Stimulated activated CD4-positive, alpha-beta T cell treated with anti-CD3 and anti-CD28 coated beads, Interleukin-15, amount 100 ng/mL, for 48 hours (primary cell): Measurements from ENCODE around the gene TJP2.

Experiments
- DNase-seq, 2 donors: peaks; one replicate each; pipeline ENCODE4 v3.0.0-alpha.2; 2020; ENCODE audit warnings: low read depth in 2 of 2

TJP2 gene

DNA sequence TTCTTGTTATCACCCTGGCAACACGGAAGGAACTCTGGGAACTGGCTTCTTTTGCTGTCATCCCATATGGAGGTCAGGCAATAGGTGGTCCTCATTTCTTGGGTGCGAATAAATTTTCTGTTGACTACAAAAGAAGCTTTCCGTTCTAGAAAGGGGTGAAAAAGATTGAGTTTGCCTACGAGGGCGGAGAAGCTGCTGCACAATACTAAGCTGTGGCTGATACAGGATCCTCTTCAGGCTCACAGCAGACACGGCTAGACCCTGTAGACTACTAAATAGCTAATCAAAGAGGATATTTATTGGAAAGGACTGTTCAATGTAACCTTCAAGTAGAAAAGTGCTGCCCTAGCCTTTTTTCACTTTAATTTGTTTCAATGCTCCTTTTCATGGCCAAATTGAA is 58.1 kb downstream of the TJP2 start:
- DNase-seq: no peak

DNA sequence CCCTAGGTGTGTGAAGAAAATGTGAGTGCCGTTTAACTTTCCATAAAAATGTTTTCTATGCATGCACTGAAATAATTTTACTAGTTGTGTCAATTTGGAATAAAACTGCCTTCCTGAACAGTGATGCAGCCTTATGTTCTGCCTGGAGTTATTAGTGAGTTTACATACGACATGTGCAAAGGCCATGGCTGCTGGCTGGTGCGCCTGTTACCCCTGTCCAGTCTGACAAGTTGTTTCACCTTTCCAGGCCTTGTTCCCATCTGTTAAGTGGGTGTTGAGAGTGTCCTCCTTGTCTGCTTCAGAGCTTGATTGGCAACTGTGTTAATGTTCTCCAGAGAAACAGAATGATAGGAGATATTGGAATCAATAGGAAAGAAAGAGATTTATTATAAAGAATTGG is 60.6 kb downstream of the TJP2 start:
- DNase-seq: no peak

DNA sequence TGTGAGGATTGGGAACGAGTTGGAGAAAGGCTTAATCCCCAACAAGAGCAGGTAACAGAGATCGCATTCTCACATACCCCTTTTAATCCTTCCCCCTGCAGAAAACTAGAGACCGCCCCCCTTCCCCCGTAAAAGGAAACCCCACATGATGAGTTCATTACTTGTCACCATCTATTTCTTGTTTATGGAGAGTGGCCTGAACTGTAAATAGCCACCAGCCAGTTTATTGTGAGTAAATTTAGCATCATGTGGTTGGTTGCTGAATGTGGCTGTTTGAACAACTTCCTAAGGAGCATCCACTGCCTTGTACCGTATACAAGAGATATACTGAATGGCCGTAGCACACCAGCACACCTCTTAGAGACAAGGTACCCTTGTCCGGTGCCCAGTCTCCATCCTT is 62.1 kb downstream of the TJP2 start:
- no peak for DNase-seq

DNA sequence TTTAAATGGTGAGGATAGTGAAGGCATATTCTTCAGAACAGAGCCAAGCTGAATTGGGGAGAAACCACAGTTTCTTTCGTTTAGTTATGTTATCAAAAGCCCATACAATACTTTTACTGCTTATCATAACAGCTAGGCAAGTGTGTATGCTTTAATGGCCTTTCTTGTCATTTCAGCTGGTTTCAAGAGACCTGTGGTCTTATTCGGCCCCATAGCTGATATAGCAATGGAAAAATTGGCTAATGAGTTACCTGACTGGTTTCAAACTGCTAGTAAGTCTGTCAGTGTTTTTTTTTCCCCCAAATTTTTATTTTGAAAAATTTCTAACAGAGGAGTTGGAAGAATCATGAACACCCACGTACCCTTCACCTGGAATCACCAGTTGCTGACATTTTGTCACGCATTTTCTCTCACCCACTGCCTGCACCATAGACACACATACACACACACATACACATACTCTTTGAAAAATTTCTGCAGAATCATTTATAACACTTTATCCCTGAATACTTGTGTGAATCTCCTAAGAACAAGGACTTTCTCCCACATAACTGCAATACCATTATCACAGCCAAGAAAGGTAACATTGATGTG is 63.7 kb downstream of the TJP2 start:
- no peak for DNase-seq

DNA sequence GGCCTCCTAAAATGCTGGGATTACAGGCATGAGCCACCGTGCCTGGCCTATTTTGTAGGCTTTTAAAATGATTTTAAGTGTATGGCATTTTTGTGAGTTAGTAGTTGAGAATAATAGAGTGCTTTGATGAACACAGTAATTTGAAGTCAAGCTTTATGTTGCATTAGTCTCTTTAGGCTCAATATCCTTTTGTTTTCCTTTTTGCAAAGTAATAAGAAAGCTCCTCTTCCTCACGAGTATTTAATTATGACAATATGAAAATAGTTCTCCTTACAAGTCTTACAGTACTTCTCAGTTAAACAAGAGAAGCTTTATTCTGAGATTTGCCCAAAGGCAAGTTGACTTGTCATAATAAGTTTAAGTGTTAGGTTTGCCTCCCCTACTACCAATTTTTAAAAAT is 69.0 kb downstream of the TJP2 start:
- no peak for DNase-seq

DNA sequence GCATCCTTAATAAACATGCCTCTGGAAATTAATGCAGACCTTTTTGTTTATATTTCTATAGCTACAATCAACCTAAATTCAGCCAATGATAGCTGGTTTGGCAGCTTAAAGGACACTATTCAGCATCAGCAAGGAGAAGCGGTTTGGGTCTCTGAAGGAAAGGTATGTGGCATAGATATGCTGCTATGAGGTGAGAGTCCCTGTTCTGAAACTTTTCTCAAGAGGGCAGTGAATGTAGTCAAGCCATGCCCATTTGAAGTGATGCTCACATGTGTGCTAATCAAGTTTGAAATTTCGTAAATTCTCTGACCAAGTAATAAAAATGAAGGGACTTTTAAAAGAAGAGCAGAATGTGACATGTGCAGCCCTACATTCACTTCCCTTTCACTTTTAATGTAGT is 72.6 kb downstream of the TJP2 start:
- DNase-seq: no peak

DNA sequence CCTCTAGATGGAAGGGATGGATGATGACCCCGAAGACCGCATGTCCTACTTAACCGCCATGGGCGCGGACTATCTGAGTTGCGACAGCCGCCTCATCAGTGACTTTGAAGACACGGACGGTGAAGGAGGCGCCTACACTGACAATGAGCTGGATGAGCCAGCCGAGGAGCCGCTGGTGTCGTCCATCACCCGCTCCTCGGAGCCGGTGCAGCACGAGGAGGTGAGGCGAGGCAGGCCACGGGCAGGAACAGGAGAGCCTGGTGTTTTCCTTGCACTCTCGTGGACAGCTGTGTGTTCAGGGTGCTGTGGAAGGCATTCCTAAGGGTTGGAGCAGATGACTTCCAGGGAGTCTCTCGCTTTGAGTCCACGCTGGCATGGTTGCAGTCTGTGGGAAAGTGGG is 73.9 kb downstream of the TJP2 start:
- DNase-seq: no peak

DNA sequence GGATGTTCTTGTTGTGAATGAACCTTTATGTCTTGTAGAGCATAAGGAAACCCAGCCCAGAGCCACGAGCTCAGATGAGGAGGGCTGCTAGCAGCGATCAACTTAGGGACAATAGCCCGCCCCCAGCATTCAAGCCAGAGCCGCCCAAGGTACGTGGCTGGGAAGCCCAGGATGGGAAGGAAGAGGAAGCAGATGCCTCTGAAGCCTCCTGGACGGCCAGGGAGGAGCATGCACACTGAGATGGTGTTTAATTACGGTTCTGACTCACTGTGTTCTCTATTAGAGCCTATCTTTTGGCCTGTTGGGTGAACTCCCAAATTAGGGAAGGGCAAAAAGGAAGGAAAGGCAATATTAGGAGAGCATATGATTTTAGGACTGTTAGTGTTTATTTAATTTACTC is 75.3 kb downstream of the TJP2 start:
- DNase-seq: no peak

DNA sequence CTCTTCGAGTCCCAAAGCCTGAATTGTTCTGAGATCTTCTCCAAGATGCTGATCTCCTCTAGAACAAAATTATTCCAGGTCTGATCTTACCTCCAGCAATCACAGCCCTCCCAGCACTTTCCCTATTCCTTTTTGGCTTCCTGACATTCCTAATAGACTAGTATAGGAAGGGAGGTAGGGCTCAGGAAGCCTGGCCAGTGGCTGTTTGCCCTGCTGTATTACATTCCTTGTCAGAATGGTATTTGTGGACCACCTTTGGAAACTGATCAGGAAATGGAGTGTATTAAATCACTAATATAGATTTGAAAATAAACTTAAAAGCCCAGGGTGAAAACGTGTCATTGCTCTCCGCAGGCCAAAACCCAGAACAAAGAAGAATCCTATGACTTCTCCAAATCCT is 76.6 kb downstream of the TJP2 start:
- no peak for DNase-seq

DNA sequence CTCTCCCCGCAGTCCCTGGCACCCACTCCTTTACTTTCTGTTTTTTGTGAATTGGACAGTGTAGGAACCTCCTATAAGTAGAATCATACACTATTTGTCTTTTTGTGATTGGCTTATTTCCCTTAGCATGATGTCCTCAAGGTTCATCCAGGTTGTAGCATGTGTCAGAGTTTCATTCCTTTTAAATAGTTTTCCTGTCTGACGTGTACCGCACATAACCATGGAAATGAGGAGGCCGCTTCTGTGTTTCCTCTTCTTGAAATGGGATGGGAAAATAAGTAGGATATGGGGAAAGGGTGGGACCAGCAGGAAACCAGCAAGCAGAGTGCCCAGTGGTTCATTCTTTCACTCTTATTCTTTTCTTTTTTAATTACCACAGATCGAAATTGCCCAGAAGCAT is 78.4 kb downstream of the TJP2 start:
- no peak for DNase-seq

DNA sequence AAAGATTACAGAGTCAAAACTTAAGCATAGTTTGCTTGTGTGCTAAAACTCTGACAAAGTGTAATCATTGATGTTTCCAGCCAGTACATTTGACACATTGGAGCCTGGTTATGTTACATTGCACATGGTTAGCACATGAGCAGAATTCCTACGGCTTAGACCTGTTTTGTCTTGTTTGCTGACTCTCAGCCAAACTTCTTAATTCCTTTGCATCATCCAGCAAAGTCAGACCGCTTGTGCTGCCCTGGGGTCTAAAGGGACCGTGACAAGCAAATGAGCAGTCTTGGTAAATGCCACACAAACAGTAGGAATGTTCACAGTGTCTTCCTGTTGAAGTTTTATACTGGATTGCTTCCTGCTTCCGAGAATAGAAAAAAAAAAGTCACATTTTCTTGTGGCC is 79.0 kb downstream of the TJP2 start:
- DNase-seq: no peak

DNA sequence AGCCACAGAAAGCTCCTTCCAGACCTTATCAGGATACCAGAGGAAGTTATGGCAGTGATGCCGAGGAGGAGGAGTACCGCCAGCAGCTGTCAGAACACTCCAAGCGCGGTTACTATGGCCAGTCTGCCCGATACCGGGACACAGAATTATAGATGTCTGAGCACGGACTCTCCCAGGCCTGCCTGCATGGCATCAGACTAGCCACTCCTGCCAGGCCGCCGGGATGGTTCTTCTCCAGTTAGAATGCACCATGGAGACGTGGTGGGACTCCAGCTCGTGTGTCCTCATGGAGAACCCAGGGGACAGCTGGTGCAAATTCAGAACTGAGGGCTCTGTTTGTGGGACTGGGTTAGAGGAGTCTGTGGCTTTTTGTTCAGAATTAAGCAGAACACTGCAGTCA is 80.1 kb downstream of the TJP2 start:
- no peak for DNase-seq

DNA sequence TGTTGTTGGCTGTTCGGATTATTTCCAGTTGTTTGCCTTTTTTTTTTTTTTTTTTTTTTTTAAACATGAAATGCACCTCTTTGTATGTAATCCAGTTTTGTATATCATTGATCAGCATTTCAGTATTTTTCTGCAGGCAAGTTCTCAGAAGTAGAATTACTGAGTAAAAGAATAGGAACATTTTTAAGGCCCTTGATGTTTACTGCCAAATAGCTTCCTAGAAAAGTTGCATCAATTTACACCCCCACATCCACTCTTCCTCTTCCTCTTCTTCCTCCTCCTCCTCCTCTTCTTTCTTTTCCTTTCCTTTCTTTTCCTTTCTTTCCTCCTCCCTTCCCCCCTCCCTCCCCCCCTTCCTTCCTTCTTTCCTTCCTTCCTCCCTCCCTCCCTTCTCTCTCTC is 81.5 kb downstream of the TJP2 start:
- DNase-seq: no peak

DNA sequence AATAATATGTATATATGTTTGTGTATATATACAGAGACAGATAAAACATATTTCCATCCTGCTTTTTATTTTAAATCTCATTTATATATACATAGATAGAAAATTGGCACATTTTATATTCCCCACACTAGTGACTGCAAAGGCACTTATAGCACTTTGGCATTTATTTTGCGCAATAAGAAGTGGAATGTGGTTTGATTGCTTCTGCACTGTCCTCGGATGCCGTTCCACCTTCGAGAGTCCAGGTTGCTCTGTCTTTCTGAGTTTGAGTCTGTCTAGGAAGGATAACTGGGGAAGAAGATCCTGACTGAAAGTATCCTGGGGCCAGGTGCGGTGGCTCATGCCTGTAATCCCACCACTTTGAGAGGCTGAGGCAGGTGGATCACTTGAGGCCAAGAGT is 84.5 kb downstream of the TJP2 start:
- DNase-seq: no peak

DNA sequence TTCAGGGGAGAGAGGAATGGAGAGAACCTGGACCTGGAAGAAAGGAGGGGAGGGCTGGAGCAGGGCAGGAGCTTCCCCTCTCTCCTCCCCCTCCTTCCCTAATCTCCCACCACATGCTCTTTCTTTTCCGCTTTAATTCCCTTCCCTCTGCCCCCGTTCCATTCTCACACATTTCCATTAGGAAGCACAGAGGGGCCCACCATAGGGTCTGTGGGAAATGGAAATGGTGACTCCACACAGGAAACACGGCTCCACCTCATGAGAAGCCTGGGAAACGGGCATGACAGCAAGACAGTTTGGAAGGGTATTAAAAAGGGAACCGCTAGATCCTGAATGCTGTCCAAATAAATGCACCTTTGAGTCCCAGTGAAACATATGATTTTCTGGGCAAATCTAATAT is 86.1 kb downstream of the TJP2 start:
- DNase-seq: no peak

DNA sequence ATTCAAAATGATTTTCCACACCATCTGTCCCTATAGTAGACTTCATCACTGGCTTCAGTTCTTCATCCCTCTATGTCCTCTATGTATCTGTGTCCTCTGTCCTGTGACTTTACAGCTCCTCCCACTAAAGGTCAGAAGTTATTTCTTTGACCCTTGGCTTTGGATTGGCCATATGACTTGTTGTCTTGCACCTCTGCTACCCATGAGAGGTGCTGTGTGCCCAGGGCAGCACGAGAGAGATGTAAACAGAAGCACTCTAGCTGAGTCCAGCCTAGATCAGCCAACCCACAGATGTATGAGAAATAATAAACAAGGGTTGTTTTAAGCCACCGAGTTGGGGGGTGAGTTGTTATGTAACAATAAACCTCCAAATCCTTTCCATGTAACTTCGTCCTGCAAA is 87.6 kb downstream of the TJP2 start:
- DNase-seq: no peak

DNA sequence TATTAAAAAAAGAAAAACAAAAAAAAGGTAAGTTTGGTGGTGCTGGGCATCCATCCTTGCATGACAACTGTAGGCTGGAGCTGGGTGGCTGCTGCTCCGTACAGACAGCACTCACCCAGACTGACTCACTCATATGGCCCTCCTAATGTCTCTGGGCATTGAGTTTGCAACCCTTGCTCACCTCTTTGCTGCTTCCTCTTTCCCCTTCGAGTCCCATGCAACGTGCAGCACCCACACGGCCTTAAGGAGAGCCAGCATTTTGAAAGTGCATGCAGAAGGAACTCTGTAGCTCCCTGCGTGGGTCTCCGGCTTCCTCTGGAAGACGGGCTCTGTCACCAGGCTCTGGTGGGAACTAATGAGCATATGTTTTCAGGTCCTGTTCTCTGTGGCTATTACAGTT is 90.4 kb downstream of the TJP2 start:
- no peak for DNase-seq

DNA sequence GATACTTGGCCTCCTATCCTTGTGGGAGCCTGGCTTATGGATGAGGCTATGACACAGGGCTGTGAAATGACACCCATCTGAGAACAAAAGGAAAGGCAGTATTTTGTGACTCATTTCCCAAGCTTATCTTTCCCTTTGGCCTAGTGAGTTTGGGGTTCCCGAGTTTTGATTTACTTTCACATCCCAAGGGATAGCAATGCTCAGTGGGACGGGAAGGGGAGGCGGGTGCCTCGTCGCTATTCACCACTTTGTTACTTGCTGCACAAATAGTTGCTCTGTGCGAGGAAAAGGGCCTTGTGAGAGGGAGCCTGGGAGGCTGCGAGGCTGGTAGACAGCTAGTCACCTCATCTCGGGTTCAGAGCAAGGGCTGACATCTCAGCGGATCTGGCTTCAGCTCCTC is 91.8 kb downstream of the TJP2 start:
- no peak for DNase-seq

DNA sequence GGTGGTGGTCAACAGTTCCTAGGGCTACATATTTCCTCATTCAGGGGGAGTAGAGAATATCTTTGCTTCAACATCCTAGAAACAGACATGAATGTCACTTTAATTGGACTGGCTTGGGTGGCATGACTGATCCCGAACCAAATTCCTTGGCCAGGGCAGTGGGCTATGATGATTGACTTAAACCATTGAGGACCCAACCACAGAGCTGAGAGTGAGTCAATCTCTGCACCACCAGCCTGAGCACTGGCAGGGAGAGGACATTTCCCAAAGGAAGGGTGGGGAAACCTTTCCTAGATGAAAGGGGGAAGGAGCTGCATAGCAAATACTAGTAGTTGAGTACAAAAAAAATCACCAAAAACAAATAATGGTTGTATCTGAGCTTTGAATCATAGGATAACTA is 98.1 kb downstream of the TJP2 start:
- DNase-seq: no peak

DNA sequence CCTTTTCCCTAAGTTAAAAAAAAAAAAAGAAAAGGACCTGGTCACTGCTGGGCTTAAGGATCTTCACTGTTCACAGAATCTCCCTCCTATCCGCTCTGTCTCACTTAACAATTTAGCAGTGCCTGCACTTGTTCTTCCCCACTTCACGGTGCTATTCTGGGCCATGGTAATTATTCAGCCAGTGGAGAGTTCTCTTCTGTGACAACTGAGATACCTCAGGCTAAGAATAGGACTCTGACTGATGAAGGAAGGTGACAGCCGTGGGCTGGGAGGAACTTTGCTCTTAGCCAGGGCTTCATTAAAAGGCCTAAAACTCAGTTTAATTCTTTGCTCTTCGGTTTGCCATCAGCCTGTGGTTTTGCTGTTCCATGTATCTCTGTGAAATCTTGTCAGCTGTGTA is 99.1 kb downstream of the TJP2 start:
- DNase-seq: no peak

DNA sequence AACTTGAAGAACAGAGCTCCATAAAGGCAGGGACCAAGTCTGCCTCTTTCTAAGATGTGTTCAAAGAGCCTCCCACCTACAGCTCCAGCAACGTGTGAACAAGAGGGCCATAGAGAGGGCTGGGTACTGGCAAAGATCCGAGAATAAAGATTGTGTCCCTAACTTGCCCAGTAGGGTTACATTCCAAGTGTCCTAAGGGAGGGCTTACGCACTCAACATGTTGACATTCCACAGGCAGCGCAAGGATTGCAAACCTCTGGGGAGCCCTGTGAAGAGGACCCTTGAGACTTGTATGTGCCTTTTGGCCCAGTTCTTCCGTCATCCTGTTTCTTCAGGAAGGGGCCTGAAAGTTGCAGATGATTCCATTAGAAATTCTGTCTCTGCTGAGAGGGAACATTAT is 102.7 kb downstream of the TJP2 start:
- DNase-seq: no peak

DNA sequence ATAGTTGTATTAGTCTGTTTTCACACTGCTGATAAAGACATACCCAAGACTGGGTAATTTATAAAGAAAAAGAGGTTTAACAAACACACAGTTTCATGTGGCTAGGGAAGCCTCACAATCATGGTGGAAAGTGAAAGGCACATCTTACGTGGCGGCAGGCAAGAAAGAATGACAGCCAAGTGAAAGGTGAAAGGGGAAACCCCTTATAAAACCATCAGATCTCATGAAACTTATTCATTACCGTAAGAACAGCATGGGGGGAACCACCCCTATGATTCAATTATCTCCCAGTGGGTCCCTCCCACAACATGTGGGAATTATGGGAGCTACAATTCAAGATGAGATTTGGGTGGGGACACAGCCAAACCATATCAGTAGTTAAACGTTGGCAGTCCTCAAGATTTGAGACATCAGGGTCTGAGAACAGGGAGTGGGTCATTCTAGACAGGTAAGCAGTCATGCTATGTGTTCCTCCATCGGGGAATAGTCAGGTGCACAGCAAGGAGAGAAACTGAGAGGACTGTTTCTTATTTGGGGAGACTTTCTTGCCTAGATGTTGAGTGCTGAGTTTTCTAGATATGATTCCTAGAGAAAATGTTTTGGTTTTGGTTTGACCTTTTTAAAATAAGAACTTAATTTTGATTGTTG is 105.1 kb downstream of the TJP2 start:
- DNase-seq: peak in 1 of 2 donors; percentile 18

DNA sequence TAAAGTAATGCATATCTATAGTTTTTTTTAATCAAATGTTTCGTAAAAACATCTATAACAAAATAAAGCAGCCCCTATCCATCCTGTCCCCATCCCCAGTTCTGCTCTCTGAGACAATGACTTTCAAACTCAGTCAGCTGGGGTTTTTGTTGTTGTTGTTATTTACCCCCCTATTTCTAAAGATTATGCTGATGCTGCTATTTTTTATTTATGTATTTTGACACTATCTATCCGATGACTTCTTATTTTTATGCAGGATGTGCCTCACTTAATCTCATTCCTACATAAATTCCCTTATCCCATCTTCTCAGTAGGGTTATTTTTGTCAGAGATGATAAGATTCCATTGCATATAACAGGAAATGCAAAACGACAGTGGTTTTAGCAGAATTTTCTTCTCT is 105.7 kb downstream of the TJP2 start:
- DNase-seq: no peak

DNA sequence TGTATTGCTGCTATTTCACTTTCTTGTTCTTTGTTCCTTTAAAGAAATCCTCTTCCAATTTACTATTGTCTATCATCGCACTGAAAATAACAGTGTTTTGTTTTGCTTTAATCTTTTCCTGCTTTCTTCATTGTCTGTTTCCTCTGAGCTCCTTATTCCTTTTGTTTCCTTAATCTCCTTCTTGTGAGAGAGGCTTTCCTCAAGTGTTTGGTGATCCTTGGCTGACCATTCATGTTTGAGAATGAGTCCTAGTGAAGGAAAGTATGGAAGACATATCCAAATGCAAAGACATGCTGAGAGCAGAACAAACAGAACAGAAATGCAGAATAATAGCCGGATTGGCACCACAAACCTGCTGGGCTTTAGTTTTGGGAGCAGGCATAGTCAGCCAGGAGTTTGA is 108.9 kb downstream of the TJP2 start:
- DNase-seq: no peak
